ENCODE data around the gene SNRNP200. TPM values are rescaled to one million over a fixed set of nuclear protein-coding genes. Genes with fewer than 3 reads are reported as not detected.

The SNRNP200 gene
- total RNA-seq, 4 donors from 2014 or later = 81.4 to 106 (median 86.8) TPM

GRCh38 chr2:96336104-96336775 lies 30.9 kb upstream of the SNRNP200 start:
- Histone ChIP-seq H3K27me3 (no peaks in the 10 kb centered on the region), H3K27ac (peak overlapping the region; percentile 90 to 98 (median 95)), H3K4me3 (peak overlapping the region; percentile 60 to 95 (median 85)), H3K9me3 (no peaks in the 10 kb centered on the region), H3K4me1 (peaks cover 6 to 15% (median 10%) of the 10 kb centered on the region in 4 donors), H3K36me3 (no peaks in the 10 kb centered on the region)
- TF ChIP-seq POLR2AphosphoS5 (IDR thresholded peaks at IDR 0.05) (peak in 2 of 3 donors; percentile 2 to 64), POLR2A (IDR thresholded peaks at IDR 0.05) (no peak)
- DNase-seq = no peak
- intact Hi-C loops (cut with DNase I; ENCODE audit: low total_unique reads) = no loop called here
- in situ Hi-C loops (cut with MboI; ENCODE audit: low pct_ligation_motif_present in 1 of 4, low pct_unique_long_range_greater_than_20kb in 1 of 4, low sequenced_read_pairs in 3 of 4) = no loop called here
- WGBS, 2 donors (ENCODE audit: low coverage in 1 of 2) = 13 to 29% methylated on average over 5 to 15 of the region's 15 CpGs

GRCh38 chr2:96333708-96334107 lies 28.4 kb upstream of the SNRNP200 start:
- H3K4me3 ChIP-seq = no peak overlapping the region
- peaks cover 6 to 15% (median 10%) of the 10 kb centered on the region in 4 donors for H3K4me1 ChIP-seq
- H3K36me3 ChIP-seq = no peaks in the 10 kb centered on the region
- no peaks in the 10 kb centered on the region for H3K27me3 ChIP-seq
- no peaks in the 10 kb centered on the region for H3K9me3 ChIP-seq
- in situ Hi-C loops (cut with MboI; ENCODE audit: low pct_ligation_motif_present in 1 of 4, low pct_unique_long_range_greater_than_20kb in 1 of 4, low sequenced_read_pairs in 3 of 4) = no loop called here
- no peak for TF ChIP-seq POLR2AphosphoS5 (IDR thresholded peaks at IDR 0.05)
- TF ChIP-seq CTCF (IDR thresholded peaks at IDR 0.05) = no peak
- TF ChIP-seq EP300 (IDR thresholded peaks at IDR 0.05; ENCODE audit: low read depth) = no peak
- no peak for TF ChIP-seq POLR2A (IDR thresholded peaks at IDR 0.05)
- WGBS, 2 donors (ENCODE audit: low coverage in 1 of 2) = 84 to 91% methylated on average over 3 of the region's 3 CpGs
- no peak for DNase-seq
- intact Hi-C loops (cut with DNase I; ENCODE audit: low total_unique reads) = no loop called here
- H3K27ac ChIP-seq = no peak overlapping the region

GRCh38 chr2:96330407-96330806 lies 25.1 kb upstream of the SNRNP200 start:
- H3K4me1 ChIP-seq = peaks cover 3 to 17% (median 6%) of the 10 kb centered on the region in 4 donors
- intact Hi-C loops (cut with DNase I; ENCODE audit: low total_unique reads) (no loop called here), in situ Hi-C loops (cut with MboI; ENCODE audit: low pct_ligation_motif_present in 1 of 4, low pct_unique_long_range_greater_than_20kb in 1 of 4, low sequenced_read_pairs in 3 of 4) (no loop called here)
- H3K27ac ChIP-seq = no peak overlapping the region
- WGBS, 2 donors (ENCODE audit: low coverage in 1 of 2) = 87% methylated on average over 1 of the region's 1 CpG; no CpG with 5 or more reads in 1 of the 2 donors
- H3K4me3 ChIP-seq = no peak overlapping the region
- H3K9me3 ChIP-seq = no peaks in the 10 kb centered on the region
- H3K27me3 ChIP-seq = peaks cover 13% of the 10 kb centered on the region
- no peak for DNase-seq
- H3K36me3 ChIP-seq = no peaks in the 10 kb centered on the region
- TF ChIP-seq EP300 (IDR thresholded peaks at IDR 0.05; ENCODE audit: low read depth) (no peak), POLR2AphosphoS5 (IDR thresholded peaks at IDR 0.05) (no peak), CTCF (IDR thresholded peaks at IDR 0.05) (no peak), POLR2A (IDR thresholded peaks at IDR 0.05) (no peak)

GRCh38 chr2:96329874-96330273 lies 24.5 kb upstream of the SNRNP200 start:
- Histone ChIP-seq H3K27ac (no peak overlapping the region), H3K4me1 (peaks cover 4 to 19% (median 6%) of the 10 kb centered on the region in 4 donors), H3K36me3 (no peaks in the 10 kb centered on the region), H3K9me3 (no peaks in the 10 kb centered on the region), H3K4me3 (no peak overlapping the region), H3K27me3 (peaks cover 19% of the 10 kb centered on the region)
- intact Hi-C loops (cut with DNase I; ENCODE audit: low total_unique reads) (no loop called here), in situ Hi-C loops (cut with MboI; ENCODE audit: low pct_ligation_motif_present in 1 of 4, low pct_unique_long_range_greater_than_20kb in 1 of 4, low sequenced_read_pairs in 3 of 4) (no loop called here)
- no peak for TF ChIP-seq POLR2A (IDR thresholded peaks at IDR 0.05)
- no peak for TF ChIP-seq EP300 (IDR thresholded peaks at IDR 0.05; ENCODE audit: low read depth)
- TF ChIP-seq POLR2AphosphoS5 (IDR thresholded peaks at IDR 0.05) = no peak
- TF ChIP-seq CTCF (IDR thresholded peaks at IDR 0.05) = no peak
- no peak for DNase-seq
- WGBS, 2 donors (ENCODE audit: low coverage in 1 of 2) = 84 to 95% methylated on average over 4 to 6 of the region's 6 CpGs

Data from transverse colon (tissue), 4 donors.